Fibroblast of the conjunctiva (primary cell): Measurements from ENCODE around the gene METTL23.
A peak's percentile ranks its signal among the peaks of the same experiment; 100 is the strongest.

Experiments
- DNase-seq: peaks from one replicate; pipeline ENCODE4 v3.0.0-alpha.2; 2010; ENCODE audit warnings: low read depth

The METTL23 gene, protein sequence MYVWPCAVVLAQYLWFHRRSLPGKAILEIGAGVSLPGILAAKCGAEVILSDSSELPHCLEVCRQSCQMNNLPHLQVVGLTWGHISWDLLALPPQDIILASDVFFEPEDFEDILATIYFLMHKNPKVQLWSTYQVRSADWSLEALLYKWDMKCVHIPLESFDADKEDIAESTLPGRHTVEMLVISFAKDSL

GRCh38 chr17:76726776-76727718 is at the start of gene METTL23:
TSS of gene METTL23 (plus strand) at chr17:76726839. CDS start at chr17:76729711, 2,872 bp downstream.
- no peak for DNase-seq

DNA sequence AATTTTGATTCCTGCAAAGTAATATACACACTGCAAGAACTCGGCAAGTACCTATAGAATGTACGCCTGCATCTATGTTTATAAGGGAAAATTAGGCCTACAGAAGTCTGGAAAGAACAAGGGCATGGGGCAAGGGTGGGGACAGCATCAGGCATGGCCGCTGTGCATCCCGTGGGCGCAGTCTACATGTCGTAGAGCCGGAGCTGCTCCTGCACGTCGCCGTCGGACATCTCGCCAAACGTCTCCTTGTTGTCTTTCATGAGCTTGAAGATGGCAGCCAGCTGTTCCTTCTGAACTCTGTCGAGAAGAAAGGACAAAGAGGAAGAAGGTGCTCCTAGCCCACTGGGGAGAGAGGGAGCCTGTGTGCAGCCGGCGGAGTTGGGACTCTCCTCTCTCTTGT is 49.2 kb upstream of the METTL23 start:
- DNase-seq: no peak

DNA sequence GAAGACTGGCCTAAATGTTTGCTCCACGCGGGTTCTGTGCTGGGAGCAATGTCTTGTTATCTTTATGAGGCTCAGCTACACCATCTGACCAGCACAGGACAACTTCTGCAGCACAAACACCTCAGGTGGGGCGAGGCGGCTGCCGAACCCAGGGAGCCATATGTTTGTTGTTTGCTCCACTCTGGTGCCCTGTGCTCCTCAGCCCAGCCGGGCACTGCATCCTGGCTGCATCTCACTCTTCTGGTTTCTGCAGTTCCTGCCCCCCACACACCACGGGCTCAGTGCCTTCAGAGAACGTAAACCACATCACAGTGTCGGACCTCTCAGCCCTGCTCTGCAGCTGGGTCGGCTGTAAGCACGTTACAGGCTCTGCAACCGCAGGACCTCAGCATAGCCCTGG is 48.3 kb upstream of the METTL23 start:
- DNase-seq: no peak

- DNase-seq: no peak
Observed at GRCh38 chr17:76679239-76679638, 47.4 kb upstream of the METTL23 start.

- DNase-seq: peak; percentile 51
Observed at GRCh38 chr17:76681222-76682137, 45.2 kb upstream of the METTL23 start.

DNA sequence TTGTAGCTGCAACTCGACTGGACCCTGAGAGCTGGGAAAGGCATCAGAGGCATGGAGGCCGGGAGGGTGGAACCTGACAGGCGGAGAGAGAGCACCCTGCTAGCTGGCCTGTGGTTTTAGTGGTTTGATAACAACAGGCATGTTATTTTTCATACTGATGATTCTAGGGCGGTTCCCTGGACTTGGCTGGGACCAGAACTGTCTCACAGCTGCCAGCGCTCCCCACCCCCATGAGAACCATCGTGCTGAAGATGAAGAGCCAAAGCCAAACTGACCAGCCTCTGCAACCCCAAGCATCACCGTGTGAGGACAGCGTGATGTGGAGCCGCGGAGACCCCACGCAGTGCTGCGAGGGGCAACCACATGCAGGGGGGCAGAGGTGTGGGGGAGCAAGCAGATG is 44.3 kb upstream of the METTL23 start:
- no peak for DNase-seq

GRCh38 chr17:76683011-76683755 is 43.5 kb upstream of the METTL23 start:
- no peak for DNase-seq

- DNase-seq: no peak
Observed at GRCh38 chr17:76683921-76684745, 42.5 kb upstream of the METTL23 start.

DNA sequence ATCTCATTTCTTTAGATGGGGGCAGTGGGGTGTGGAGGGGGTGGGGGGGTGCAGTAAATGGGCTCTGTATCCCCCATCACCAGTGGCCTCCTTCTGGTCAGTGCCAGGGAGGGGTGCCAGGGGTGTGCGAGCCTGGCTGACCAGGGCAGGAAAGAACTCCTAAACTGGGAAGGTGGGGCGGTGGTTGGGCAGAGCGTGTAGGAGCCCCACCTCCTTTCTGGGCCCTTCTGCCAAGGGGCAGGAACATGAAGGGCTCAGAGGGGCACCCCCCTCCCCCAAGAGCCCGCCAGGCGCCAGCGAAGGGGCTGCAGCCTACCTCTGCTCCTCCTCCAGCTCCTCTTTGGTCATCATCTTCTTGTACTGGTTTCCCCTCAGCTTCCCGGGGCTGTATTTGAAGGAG is 41.9 kb upstream of the METTL23 start:
- no peak for DNase-seq

- DNase-seq: no peak
Observed at GRCh38 chr17:76685366-76685765, 41.3 kb upstream of the METTL23 start.

- DNase-seq: no peak
Observed at GRCh38 chr17:76685846-76686245, 40.8 kb upstream of the METTL23 start.

GRCh38 chr17:76686538-76687297 is 39.9 kb upstream of the METTL23 start:
- no peak for DNase-seq

- DNase-seq: no peak
Observed at GRCh38 chr17:76687298-76688164, 39.1 kb upstream of the METTL23 start.

DNA sequence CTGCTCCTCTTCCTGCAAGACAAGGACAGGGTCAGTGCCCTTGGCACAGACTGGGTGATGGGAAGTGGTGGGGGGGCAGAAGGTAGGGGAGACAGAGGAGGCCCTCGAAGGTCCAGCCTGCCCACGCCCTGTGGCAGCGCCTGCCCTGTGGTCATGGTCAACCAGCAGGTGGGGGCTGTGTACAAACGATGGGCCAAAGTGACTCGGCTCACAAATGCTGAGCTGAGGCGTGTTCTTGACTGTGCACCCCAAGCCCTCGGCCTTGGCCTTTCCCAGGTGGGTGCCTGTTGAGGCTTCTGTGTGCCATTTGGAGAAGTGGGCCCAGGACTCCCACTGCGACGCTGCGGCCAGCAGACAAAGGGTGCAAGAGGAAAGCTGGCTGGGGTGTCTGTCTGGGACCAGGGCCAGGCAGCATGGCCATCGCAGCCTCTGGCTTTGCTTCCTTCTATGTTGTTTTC is 38.4 kb upstream of the METTL23 start:
- DNase-seq: no peak

DNA sequence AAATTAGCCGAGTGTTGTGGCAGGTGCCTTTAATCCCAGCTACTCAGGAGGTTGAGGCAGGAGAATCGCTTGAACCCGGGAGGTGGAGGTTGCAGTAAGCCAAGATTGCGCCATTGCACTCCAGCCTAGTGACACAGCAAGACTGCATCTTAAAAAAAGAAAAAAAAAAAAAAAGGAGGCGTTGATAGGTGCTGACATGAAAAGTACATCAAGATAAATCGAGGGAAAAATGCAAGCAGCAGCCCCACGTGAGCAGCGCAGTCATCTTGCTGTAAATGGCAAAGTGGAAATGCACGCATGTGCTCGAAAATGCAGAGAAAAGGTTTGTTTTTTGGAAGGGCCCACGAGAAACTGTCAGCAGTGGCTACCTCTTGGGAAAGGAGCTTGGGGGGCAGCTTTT is 36.8 kb upstream of the METTL23 start:
- no peak for DNase-seq

DNA sequence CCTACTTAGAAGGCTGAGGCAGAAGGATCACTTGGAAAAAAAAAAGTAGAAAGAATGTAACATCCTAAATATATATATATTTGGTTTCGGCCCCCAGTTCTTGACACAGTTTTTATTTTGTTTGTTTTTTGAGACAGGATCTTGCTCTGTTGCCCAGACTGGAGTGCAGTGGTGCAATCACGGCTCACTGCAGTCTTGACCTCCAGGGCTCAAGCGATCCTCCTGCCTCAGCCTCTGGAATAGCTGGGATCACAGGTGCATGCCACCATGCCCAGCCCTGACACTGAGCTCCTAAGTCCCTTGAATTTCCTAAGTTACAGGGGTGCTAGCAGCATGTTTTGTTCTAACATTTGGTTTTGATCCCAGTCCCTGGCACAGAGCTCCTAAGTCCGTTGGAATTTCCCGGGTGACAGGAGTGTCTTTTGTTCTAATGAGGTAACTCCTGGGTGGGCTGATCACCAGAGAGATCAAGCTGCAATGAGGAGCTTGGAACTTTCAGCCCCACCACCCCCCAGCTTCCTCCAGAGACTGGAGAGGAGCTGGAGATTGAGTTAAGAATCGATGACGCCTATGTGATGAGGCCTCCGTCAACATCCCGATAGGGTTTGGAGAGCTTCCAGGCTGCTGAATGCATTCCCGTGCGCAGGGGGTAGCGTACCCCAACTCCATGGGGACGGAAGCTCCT is 35.9 kb upstream of the METTL23 start:
- DNase-seq: no peak

GRCh38 chr17:76691379-76692191 is 35.1 kb upstream of the METTL23 start:
- no peak for DNase-seq
